CD1c-positive myeloid dendritic cell (primary cell): ENCODE data around the gene NBAS.

Experiments
- DNase-seq: peaks from one replicate; pipeline ENCODE4 v3.0.0-alpha.2; 2016; ENCODE audit errors: extremely low spot score

The NBAS gene

DNA sequence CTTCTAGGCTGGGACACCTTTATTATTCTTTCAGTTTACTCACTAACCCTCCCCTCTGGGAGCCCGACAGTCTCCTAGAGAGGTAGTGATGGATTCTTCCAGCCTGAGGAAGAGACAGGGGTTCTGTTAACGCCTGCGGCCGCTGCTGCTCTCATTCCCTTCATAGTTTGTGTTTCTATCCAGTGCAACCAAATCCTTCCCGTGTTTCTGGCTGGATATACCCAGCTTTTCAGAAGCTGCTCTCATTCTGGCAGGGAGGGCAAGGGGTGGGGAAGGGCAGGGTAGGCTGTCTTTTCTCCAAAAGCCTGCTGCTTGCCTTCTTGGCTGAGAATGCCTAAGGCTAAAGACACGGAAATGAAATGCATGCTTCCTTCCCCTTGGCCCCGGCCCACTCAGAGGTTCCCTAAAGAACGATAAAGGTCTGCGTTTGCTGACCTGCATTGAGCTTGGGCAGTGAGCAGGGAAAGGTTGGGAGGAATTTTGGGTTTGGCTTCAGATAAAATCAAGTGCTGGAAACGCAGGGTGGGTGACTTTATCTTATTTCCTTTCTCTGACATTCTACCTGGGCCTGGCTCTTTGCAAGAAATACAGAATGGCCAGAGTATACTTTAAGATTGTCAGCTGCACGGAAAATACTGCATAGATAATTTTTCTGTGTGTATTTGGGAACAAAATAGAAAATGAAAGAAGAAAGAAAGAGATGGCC is 390.9 kb downstream of the NBAS start:
- no peak for DNase-seq

DNA sequence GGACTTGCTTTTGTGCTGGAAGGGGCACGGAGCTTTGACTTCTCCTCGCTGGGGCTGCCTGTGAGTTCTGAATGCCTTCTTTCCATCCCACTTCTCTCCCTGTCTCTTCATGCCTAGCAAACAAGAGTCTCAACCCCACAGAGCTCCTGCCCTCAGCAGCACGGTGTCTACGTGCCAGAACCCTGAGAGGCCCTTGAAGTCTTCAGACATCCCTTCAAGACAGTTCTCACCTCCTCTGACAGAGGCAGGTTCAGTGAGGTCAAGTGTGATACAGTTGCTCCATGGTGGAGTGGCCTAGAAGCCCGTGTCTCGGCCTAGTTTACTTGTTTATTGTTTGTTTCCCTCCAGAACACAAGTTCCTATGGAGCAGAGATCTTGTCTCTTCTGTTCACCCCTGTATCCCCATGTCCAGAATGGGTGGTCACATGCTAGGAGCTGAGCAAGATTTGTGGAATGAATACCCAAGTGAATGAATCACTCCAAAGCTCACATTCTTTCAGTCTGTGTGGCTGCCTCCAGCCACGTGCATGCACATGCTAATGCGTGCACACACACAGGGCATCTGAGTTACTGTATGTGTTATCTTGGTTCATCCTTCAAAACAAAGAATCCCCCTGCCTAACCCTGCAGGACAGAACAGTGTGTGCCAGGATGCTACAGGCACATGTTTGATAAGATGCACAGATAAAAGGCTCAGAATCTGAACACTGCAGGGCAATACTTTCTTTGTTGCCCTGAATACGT is 391.6 kb downstream of the NBAS start:
- DNase-seq = no peak

DNA sequence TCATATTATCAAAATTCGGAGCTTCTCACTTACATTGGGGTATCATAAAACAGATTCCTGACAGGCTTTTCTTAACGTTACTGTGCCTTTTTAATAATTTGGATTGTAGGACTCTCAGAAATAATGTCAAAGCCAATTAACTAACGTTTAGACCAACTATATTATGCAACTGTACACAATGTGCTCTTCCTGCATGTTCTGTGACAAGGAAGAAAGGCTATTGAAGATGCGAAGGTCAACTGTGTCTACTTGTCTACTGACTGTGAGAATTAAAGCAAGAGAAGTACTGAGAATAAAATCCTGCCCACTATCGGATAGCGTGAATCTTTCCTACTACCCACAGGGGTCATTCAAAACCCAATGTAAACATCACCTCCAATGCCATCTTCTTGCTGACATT is 393.0 kb downstream of the NBAS start:
- no peak for DNase-seq

DNA sequence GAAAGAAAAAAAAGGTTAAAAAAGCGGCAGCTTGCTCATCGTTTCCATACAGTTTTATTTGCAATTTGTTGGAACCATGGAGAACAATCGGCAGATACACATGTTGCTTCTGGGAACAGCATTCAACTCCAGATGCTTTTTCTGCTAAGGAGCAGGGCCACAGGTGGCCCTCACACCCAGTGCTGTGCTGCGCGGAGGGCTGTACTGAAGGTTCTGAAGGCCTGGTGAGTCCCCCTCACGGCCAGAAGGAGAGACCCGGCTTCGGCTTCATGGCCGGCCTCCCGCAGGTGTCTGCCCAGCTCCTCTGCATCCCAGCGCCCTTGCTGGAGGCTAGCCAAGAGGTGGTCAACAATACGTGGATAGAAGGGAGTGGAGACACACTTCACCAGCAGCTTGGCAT is 394.3 kb downstream of the NBAS start:
- no peak for DNase-seq

DNA sequence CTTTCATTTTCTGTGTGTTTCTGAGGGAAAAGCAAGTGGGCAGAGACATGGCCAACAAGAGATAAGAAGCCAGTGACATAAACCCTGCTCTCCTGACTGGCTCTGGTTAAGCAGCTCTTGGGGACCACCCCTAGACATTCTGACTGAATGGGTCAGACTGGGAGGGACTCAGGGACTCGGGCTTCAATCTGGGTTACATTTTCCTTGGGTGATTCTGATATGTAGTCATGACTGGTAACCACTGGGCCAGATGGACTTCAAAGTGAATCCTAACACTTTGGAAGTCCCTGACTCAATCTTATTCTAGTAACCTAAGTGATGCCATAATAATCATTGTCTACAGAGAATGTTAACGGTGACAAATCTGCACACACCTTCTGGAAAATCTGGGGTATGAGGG is 397.8 kb downstream of the NBAS start:
- no peak for DNase-seq

DNA sequence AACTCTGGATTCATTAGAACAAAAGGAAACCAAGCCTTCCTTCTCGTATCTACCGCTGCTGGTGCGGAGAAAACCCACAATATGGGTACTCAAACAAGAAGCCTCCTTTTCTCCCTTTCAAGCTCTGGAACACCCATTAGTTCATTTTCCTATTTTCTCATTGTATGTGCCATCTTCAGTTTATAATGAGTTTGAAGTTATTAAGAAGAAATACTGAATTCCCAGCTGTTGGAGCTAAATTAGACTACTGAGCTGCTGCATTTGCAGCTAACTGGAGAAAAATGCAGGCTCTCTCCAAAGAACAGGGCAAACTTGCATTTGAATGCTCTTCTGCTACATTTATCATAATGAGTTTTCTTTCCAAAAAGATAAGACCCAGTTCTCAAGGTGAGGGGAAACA is 398.5 kb downstream of the NBAS start:
- DNase-seq = no peak

DNA sequence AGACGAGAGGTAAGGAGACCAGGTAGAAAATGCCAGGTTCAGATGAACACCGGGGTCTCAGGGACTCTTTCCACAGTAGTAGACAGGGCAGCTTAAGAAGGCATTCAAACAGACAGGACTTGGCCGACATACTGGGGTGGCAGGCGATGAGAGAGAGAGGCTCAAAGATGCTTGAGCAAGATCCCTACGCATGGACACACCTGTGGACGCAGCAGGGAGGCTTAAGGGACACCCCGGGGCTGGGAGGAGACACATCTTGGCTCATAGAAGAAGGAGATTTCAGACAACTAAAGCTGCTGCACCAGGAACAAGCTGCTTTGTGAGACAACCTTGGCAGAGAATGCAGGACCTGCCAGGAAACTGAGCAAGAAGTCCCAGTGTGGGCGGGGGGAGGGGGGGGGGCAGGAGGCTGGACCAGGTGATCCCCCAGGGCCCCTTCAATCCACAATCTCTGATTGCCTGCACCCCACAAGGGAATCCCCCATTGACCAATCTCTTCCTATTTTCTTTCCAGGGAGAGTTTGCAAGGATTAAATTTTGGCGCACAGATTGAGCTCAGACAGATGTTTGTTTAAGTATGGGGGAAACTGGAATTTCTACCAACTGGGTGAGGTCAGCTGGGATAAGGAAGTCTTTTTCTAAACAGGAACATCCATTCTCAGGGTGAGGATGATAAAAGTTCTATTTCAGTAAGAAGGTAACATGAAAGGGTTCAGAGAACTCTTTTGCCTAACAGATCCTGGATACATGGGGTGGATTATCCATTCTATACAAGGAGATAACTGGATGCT is 400.7 kb downstream of the NBAS start:
- DNase-seq = no peak

DNA sequence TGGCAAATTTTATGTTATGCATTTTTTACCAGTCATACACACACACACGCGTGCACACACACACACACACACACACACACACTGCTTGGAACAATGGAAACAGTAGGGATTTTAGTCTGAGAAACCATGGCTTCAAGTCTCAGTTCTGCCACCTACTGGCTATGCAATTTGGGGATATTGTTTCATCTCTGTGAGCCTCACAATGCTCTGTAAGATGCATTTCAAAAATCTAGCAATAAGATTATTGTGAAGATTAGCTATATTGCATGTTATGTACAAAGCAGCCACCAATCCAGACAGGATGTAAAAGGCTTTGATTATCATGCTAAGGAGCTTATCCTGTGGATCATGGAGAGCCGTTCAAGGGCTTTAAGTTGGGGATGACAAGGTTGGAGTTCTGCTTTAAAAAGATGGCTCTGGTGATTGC is 401.4 kb downstream of the NBAS start:
- peak; percentile 20 for DNase-seq

DNA sequence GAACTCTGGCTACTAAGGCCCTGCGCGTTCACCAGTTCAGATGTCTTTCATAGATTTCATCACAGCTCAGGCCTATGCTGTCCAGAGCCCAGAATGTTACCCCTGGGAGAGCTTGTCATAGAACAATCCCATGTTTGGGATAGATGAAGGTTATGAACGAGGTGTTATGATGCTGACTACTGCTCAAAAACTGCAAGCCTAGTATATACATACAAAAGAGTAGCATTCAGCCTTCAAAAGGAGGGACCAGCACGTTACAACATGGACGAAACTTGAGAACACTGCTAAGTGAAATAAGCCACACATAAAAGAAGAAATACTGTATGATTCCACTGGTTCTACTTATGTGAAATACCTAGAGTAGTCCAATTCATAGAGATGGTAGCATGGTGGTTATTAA is 401.9 kb downstream of the NBAS start:
- DNase-seq = no peak

DNA sequence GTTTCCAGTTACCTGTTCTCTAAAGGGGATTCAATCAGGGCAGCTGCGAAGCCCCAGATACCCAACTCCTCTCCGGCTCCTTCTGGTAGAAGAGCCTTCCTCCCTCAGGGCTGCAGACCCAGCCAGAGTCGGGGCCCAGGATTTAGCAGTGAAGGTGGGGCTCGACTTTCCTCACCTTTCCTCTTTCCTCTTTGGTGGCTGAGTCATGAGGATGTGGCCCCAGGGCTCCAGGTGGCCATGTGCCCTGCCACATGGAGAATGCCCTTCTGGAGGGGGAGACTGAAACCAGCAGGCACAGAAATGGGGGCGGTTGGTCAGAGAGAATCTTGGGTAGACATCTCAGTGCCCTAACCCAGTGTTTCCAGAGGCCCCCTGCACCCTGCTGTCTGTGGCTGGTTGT is 402.6 kb downstream of the NBAS start:
- no peak for DNase-seq

DNA sequence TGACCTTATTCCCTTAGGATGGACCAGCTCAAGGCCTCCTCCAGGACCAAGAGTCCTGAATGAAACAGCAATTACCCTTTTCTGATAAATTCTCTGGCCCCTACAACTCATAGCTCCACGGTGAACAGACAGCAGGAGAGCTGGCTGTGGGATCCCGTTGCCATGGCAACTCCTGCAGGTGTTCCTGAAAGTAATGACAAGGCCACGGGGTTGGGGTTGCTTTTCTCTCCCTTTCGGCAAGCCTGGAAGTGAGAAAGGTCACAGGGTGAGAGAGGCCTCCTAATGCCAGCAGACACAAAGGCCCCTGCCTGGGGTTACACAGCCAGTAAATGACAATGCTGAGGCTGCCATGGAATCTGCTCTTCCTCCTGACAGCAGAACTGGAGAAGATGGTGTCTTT is 403.0 kb downstream of the NBAS start:
- DNase-seq = no peak

DNA sequence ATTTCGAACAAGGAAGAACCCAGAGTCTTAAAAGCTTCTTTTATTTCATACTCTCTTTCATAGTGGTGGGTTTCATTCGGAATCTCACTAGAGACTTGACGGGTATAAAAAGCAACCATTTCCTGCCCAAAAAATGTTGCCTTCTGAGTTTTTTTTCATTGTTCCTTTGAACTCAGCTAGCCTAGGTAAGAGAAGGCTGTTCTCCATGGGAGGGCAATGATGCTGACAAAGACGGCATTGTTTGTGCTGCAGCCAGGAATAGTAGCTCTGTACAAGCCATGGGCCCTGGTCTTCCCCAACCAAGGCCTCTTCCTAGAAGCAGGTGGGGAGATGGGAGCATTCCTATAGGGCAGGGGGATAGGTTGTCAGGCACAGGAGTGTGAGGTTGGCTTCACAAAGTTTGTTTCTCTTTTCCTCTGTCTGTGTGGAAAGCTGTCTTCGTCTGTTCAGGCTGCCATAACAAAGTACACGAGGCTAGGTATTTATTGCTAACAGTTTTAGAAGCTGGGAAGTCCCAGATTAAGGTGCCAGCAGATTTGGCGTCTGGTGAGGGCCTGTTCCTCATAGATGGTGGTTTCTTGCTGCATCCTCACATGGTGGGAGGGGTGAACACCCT is 405.1 kb downstream of the NBAS start:
- DNase-seq = no peak

DNA sequence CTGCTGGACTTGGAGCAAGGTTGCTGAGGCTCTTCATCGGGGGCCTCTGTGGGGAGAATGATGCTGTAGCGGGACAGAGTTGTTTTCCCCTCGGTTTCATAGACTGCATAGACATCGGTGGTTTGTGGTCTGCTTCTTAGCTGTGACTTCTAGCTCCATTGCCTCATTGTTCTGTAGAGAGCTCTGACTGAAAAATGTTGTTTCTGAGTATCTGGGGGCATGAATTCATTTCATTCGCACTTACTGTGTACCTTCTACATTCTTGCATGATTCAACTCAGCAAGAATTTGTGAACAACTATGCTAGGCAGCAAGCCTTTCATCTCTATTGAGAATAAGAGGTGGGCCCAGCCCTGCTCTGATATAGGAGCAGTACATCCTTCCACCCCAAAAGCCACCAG is 406.8 kb downstream of the NBAS start:
- no peak for DNase-seq

DNA sequence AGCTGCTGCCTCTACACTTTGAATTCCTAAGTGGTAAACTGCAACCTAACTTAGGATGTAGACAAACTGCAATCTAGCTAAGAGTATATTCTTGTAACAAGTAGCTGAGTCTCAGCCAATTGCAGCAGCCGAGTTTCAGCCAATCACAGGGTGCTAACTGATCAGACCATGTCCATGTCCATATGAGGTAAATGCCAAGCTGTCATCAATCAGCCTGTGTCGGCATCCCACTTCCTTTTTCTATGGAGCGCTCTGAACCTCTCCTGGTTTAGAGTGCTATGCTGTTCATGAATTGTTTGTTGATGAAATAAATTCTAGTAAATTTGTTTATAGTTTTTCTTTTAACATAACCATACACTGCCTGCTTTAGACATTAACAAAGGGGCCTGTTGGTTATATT is 408.8 kb downstream of the NBAS start:
- DNase-seq = no peak

DNA sequence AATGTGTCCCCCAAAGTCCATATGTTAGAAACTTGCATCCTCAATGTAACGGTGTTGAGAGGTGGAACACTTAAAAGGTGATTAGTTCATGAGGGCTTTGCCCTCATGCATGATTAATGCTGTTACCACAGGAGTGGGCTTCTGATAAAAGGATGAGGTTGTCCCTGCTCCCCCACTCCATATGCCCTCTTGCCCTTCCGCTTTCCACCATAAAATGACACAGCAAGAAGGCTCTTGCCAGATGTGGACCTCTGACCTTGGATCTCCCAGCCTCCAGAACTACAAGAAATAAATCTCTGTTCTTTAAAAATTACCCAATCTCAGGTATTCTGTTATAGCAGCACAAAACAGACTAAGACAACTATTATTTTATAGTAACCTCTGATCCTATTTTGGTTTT is 412.1 kb downstream of the NBAS start:
- DNase-seq = no peak

DNA sequence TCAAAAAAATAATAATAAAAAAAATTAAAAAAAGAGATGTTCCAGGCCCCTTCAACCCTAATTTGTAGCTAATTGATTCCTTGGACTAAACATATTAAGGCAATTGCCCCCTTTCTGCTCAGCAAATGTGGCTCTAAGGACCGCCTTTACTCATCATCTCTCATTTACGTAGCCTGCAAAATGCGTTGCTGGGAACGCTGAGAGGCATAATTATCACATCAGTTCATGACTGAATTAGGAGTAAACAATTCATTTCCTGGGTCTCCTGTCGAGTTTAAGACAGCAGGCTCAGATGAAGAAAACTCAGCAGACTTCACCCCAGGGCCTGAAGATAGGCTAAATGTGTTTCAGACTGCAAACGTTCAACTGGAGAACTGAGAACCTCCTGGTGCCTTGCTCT is 413.5 kb downstream of the NBAS start:
- no peak for DNase-seq

DNA sequence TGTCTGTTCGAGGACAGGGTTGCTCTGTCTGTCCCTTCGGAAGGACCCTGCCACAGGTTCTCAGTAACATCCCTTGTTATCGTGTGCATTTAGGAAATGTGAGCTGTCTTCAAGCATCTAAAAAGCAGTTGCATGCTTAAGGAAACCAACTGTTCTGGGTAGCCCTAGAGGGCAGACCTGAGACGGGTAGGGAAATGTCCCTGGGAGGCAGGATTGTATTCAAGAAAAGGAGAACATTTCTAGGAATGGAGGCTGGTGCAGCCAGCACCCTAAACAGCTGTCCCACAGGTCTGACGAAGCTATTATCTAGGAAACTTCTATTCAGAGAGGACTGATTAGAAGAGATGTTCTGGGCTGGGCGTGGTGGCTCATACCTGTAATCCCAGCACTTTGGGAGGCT is 414.2 kb downstream of the NBAS start:
- DNase-seq = no peak

DNA sequence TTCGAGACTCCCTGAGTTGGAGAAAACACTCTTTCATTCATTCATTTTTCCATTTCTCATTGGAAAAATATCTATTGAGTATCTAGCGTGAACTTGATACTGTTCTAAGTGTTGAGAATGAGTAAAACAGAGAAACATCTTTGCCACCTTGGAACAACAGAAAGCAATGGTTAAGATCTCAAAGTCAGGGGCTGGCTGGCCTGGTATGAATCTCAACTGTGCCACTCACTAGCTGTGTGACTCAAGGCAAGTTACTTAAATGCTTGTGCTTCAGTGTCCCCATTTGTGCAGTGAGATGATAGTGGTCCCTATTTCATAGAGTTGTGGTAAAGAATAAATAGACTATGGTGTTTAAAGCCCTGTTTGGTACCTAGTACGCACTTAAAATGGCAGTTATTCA is 415.2 kb downstream of the NBAS start:
- no peak for DNase-seq

DNA sequence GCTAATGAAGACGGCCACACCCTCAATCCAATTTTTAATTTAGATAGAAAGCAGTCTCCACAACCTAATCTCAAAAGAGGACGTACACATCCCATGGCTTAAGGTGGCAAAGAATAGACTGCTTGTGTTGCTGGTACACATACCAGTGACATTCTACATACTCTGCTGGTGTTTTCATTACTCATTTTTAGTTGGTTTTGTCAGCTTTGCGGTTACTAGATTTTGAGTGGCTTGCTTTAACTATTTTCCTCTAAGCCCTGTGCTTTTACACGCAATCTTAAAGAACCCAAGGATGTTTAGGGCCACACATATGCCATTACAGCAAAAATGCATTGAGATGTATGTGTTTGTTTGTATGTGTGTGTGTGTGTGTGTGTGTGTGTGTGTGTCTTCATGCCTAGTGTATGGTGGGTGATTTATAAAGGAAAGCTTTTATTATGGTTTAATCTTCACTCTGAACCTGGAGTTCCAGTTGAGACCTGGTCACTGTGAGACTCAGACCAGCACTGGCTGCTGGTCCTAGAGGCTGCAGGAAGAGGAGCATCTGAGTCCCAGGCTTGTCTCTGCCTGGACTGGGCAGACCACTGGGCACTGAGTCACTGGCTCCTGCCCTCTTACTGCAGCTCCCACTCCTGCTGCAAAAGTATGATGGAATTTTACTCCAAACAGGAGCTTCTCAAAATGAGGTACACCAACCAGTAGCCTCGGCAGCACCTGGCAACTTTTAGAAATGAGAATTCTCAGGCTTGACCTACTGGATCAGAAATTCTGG is 415.9 kb downstream of the NBAS start:
- DNase-seq = no peak

DNA sequence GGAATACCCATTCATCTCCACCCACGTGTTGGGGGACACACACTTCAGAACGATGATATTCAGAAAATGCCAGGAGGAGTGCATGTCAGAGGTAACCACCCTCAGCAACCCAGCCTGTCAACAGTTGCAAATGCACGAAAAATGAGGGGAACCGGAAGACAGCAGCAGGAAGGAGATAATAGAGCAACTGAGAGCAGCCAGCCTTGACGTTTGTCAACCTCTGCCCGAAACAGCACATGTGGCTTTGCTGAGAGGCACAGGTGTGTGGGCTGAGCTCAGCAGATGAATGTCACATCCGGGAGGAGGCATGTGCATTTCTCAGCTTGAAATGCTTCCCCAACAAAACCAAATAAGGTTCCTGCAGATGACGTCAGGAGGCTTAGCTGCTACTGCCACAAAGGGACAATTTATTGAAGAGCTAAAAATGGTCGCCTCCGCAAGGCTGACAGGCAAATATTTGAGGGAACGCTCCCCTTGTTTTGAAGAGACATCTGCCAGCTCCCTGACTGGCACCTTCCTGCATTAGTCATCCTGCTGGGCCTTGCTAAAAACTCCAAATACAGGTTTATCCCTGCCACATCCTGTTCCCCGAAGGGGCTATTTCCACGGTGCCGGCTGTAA is 419.0 kb downstream of the NBAS start:
- peak; percentile 36 for DNase-seq

DNA sequence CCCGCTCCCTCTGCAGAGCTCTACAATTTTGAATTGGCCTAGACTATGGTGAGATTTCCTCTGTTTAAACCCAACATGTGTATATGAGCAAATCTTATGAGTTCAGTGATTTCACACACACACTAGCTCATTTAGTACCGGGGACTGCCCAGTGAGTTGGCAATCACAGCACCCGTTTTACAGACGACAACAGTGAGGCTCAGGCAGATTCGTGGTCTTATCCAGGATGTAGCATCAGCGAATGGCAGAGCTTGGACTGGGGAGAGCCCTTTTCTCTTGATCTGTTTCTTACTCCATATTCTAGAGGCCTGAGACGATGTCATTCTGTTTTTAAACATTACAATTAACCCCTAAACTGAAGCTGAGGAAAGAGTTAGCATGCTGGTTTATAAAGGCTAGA is 419.9 kb downstream of the NBAS start:
- no peak for DNase-seq
